SW480 (cell line): Measurements from ENCODE around the gene CCND3.

Experiments
- DNase-seq: peaks from one replicate; pipeline ENCODE4 v3.0.0-alpha.2; 2016; ENCODE audit warnings: low spot score

Gene CCND3

GRCh38 chr6:41941280-41942066 is at the start of gene CCND3:
Gene CCND3 (minus strand): TSS chr6:41941808. CDS start chr6:41941649, 159 bp downstream.
- DNase-seq = peak; percentile 82

DNA sequence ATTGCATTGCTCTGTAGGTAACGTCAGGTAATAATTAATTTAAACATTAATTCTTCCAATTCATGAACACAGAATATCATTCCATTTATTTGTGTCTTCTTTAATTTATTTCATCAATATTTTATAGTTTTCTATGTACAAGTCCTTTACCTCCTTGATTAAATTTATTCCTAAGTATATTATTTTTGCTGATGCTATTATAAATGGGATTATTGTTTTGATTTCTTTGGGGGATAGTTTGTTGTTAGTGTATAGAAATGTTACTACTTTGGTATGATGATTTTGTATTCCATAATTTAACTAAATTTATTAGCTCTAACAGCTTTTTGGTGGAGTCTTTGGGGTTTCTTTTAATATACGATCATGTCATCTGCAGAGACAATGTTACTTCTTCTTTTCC is 44.7 kb upstream of the CCND3 start:
- no peak for DNase-seq

- peak; percentile 43 for DNase-seq
Observed at GRCh38 chr6:41984623-41985022, 43.0 kb upstream of the CCND3 start.

DNA sequence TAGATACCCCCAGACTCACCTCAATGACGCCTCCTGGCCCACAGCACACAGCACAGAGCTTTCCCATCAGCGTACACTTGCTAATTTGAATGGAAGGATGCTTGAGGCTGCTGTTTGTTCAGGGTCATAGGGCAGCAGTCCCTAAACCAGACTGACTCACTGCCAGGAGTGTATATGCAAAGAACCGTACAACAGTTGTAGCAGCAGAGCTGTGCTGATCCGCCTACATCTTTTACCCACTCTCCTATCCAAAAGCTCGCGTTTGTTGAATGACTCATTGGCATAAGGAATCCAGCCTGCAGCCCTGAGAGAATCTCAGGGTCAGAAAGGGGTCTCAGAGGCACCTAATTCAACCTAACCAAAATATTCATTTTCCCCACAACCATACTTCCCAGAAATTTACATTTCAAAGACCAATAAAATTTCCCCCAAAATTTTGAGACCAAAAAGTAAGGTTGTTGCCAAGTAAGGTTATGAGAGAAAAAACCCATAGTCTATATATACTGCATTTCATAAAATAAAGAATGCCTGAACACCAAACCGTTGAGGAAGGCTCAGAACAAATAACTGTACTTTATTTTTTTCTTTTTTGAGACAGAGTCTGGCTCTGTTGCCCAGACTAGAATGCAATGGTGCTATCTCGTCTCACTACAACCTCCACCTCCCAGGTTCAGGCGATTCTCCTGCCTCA is 35.3 kb upstream of the CCND3 start:
- DNase-seq = no peak

- DNase-seq = no peak
Observed at GRCh38 chr6:41975276-41975675, 33.7 kb upstream of the CCND3 start.

DNA sequence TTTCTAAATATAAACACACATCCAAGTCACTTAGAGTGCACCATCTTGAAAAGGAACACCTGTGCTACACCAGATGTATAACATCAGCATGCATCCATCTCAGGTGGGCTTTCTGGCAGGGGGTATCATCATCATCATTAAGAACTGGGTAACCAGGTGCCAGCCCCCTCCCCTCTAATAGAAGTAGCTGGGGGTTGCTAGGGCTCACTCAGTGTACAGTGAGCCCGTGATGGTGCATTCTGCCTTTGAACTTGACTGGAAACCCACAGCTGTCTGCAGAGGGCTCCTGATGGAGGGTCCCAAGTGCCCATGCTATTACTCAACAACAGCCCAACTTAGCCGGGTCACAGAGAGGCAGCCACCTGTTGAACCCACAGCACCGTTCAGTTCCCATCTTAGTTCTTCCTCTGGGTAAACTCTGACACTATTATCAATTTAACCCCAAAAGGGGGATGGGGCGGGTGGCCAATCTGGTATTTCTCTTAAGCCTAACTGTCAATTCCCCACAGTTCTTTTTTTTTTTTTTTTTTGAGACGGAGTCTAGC is 32.7 kb upstream of the CCND3 start:
- DNase-seq = no peak

- DNase-seq = no peak
Observed at GRCh38 chr6:41972826-41973225, 31.2 kb upstream of the CCND3 start.

DNA sequence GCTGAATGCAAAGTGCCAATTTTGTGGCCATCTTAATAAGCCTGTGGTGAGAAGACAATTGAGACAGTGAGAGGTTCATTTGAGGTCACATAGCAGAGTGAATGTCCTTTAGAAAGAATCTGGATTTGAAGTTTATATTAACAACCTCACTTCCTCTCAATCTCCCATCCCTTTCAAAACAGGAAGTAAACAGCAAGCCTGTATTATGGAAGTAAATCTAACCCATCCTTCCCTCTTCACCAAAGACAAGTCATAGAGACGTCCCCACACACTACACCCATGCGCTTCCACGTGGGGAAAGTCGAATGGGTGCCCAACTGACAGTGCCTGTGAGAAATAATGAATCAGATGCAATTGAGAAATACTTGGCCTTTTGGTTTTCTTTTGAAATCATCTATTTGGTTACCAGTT is 28.8 kb upstream of the CCND3 start:
- no peak for DNase-seq

- peak; percentile 67 for DNase-seq
Observed at GRCh38 chr6:41967312-41968287, 26.0 kb upstream of the CCND3 start.

- peak; percentile 95 for DNase-seq
Observed at GRCh38 chr6:41966961-41967311, 25.3 kb upstream of the CCND3 start.

GRCh38 chr6:41966214-41966920 is 24.8 kb upstream of the CCND3 start:
- peak; percentile 61 for DNase-seq

DNA sequence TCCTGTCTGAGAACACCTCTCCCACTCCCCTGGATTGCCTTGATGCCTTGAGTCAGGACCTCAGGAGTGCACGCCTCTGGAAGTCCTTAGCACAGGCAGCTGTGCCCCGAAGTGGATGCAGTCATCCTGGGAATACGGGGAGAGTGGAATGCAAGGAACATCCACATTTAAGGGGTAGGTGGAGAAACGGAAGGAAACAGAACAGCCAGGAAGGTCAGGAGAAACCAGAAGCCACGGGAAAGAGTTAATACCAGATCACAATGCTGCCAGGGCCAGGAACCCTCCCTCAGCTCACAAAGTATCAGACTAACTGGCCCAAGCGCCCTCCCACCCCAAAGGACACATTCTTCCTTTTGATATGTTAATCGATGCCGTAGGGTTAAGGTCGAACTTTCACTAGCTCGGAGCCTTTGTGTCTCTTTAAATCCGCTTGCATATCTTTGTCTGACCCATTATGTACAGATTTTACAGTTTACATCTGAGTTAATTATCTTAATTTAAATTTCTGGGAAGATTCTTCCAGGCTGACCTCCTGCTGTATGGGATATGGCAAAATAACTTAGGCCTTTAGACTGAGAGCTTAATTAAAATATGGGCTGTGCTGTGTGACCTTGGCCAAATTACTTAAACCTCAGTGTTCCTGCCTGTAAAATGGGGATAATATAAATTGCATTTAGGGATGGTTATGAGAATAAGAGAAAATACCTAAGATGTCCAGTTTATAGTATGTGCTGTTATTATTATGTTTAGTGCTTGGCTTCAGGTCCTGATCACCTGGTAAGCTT is 24.0 kb upstream of the CCND3 start:
- DNase-seq = peak; percentile 32

DNA sequence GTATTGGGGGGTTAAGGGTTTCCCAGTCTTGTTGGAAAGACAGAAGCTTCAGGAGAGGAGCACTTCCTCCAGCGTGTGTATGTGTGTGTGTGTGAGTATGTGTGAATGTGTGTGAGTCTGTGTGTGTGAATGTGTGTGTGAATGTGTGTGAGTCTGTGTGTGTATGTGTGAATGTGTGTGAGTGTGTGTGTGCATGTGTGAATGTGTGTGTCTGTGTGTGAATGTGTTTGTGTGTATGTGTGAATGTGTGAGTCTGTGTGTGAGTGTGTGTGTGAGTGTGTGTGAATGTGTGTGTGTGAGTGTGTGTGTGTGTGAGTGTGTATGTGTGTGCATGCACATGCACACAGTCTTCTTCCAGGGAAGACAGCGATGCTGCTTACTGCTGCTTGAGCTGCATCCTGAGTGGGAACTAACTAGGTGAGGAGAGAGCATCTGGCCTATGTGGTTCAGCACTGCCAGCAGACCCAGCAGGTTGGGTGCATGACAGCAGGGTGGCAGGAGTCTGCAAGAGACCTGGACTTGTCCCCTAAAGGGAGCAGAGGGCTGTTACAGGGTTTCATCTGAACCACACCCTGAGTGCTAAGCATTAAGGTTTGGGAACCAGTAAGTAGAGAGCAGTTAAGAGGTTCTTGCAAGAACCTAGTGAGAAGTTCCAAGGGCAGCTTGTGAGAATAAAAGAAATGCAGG is 22.7 kb upstream of the CCND3 start:
- DNase-seq = no peak

DNA sequence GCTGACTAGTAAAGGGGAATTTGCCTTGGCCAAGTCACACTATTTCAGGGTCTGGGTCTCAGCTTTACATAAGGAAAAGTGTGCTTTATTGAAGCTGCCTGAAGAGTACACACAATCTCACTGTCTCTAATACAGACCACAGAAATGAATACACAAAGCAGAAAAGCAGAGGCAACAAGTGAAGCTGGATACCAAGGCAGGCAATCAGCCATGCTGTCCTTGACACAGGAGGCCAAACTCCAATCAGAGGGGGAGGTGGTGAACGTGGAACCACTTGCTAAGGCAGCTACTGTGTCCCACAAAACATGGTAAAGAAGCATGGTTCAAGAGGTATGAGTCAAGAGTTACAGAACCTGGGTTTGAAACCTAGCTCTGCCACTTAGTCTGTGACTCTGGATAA is 21.8 kb upstream of the CCND3 start:
- no peak for DNase-seq

DNA sequence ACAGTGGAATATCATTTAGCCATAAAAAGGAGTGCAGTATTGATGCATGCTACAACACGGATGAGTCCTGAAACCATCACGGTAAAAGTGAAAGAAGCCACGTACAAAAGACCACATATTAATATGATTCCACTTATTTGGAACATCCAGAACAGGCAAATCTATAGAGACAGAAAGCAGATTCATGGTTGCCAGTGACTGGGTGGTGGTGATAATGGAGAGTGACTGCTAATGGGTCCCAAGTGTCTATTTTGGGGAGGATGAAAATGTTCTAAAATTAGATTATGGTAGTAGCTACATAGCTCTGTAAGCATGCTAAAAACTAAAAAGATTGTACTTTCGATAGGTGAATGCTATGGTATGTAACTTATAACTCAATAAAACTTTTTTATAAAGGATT is 18.4 kb upstream of the CCND3 start:
- DNase-seq = no peak

- DNase-seq = no peak
Observed at GRCh38 chr6:41958022-41958856, 16.6 kb upstream of the CCND3 start.

DNA sequence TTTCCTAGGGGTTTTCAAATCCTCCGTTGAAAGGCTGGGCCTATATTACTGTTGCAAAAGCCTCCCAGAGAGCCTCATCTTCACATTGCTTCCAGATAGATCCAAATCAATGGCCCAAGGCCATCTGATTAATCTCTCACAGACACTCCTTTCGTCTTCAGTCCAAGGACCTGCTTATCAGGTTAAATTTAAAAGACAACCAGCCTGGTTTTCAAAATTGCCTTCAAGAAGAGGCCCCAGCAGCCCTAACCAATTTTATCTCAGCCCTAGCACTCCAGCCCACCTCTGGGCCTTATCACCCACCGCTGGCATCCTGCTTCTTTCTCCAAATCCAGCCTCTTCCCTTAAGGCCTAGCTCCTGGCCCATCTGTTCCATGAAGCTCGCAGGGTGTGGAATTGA is 15.5 kb upstream of the CCND3 start:
- no peak for DNase-seq

DNA sequence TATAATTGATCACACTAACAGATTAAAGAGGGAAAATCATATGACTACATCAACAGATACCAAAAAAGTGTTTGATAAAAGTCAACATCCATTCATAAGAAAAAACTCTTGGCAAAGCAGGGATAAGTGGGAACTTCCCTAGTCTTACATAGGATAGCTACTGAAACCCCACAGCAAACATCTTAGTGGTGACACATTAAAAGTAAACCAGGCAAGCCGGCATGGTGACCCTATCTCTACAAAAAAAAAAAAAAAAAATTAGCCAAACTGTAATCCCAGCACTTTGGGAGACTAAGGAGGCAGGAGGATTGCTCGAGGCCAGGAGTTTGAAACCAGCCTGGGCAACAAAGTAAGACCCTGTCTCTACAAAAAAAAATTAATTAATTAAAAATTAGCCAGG is 13.8 kb upstream of the CCND3 start:
- no peak for DNase-seq

DNA sequence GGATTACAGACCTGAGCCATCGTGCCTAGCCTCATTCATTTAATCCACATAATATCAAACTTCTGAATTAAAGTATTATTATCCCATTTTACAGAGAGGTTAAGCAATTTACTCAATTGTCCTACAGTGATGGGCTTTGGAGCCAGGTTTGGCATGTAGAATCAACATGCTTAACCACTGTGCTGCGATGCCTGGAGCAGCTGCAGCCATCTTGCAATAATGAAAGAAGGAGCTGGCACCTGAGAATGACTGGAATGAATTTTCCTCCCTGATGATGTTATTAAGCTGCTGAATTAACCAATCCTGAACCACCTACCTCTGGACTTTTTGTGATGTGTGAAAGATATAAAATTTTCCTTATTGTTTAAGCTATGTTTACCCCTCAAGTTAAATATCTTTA is 13.1 kb upstream of the CCND3 start:
- DNase-seq = no peak
